ENCODE measurements around the gene BLTP2.

GRCh38 chr17:28623696-28624095, 21.3 kb downstream of the BLTP2 start:
- no peak for TF ChIP-seq CTCF (IDR thresholded peaks at IDR 0.05 in 2 of 3, conservative IDR thresholded peaks at IDR 0.05 in 1 of 3; ENCODE audit: borderline replicate concordance in 1 of 3, insufficient read depth in 1 of 3, low read depth in 2 of 3, low read length in 2 of 3)
- TF ChIP-seq EZH2phosphoT487 (IDR thresholded peaks at IDR 0.05; ENCODE audit: borderline replicate concordance) = no peak
- TF ChIP-seq EGR1 (IDR thresholded peaks at IDR 0.05; ENCODE audit: low read depth) = no peak
- TF ChIP-seq ZNF274 (IDR thresholded peaks at IDR 0.05; ENCODE audit: low read depth, low read length) = no peak
- no peak for TF ChIP-seq SP1 (IDR thresholded peaks at IDR 0.05; ENCODE audit: low read depth)
- no peak for TF ChIP-seq YY1 (IDR thresholded peaks at IDR 0.05; ENCODE audit: extremely low read depth, insufficient replicate concordance, low read depth, low read length)

Data from HCT116 (cell line).